NCI-H510A (cell line): ENCODE measurements around the gene BTBD8.
A peak's percentile ranks its signal among the peaks of the same experiment; 100 is the strongest.
"Not testable (repeated sequence)": the region's sequence is repeated elsewhere in the genome, so short reads cannot be mapped to it uniquely, and the experiment has no call there.

Experiments used
- DNase-seq: peaks from one replicate; lab custom pipeline; 2025; lab: John Stamatoyannopoulos, UW

Gene BTBD8

DNA sequence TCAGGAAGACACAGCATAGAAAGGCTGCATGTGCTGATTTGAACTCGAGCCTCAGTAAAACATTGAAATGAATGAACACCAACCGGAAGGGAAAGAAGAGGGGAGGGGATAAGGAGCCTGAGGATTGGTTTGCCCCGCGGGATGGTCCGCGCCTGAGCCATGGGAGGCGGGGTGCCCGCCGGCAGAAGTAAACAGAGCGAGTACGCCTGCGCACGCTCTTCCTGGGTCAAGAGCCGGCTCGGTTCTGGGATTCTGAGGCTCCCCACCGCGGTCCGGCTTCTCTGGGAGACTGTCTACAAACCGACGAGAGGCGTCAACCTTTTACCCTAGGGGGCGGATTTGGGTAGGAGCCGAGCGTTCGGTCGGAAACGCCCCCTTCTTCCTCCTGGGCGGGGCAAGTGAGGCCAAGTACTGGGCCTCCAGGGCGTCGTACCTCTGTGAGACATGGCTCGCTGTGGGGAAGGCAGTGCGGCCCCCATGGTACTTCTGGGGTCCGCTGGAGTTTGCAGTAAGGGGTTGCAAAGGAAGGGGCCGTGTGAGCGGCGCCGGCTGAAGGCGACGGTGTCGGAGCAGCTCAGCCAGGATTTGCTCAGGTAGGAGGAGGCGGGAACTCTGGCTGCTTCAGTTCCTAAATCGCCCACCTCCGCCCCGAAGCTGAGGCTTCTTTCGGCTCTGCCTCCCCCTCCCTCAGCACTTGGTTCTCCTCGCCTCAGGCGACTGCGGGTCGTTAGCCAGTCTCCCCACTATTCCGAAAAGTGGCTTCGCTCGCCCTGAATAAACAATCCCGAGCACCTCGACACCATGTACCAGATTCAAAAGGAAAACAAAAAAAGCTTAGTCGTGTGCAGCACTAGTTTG is at the start of gene BTBD8:
BTBD8 (plus strand) TSS at position 218 of the 858 bp plus-strand sequence; CDS start at position 445, 227 bp downstream.
- DNase-seq, result peak; percentile 92

- DNase-seq, result peak; percentile 18
Observed at GRCh38 chr1:92030656-92031107, 49.5 kb upstream of the BTBD8 start.

- DNase-seq, result no peak
Observed at GRCh38 chr1:92031281-92032110, 48.6 kb upstream of the BTBD8 start.

- no peak for DNase-seq
Observed at GRCh38 chr1:92037400-92037799, 42.7 kb upstream of the BTBD8 start.

GRCh38 chr1:92038695-92039346 is 41.3 kb upstream of the BTBD8 start:
- no peak for DNase-seq

DNA sequence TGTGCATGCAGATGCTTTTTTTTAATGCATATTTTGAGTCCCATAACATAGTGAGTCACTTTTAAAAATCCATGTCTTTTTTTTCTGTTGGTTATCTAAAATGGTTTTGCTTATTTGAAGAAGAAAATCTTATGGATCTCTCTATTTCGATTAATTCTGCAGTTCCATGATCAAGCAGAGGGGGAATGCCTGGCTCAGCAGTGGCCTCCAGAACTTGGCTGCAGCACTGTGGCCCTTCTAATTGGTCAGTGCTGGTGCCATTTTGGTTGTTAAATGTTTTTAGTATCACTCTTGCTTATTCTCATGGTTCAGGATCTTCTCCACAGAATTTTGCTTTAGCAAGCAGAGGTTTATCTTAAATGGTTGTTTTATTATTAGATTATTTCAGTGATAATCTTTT is 39.2 kb upstream of the BTBD8 start:
- no peak for DNase-seq

GRCh38 chr1:92043621-92044020 is 36.5 kb upstream of the BTBD8 start:
- no peak for DNase-seq

- DNase-seq, result no peak
Observed at GRCh38 chr1:92045766-92046495, 34.2 kb upstream of the BTBD8 start.

DNA sequence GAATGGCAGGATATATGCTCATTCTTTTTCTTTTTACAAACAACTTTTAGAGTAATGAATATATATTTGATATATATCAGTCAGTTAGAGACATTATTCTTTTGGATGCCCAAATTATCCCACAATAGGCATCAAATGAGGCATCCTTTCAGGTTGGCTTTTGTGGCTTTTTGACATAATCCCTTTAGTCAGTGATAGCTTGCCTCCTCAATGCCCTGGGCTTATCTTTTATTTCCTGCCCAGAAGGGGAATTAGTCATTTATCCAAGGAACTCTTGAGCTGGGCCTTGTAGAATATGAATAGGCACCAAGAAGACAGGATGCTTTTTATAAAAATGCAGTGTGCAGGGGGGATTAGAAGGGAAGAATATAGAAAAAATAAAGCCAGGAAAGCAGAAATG is 28.2 kb upstream of the BTBD8 start:
- no peak for DNase-seq

GRCh38 chr1:92065042-92065441 is 15.1 kb upstream of the BTBD8 start:
- no peak for DNase-seq

DNA sequence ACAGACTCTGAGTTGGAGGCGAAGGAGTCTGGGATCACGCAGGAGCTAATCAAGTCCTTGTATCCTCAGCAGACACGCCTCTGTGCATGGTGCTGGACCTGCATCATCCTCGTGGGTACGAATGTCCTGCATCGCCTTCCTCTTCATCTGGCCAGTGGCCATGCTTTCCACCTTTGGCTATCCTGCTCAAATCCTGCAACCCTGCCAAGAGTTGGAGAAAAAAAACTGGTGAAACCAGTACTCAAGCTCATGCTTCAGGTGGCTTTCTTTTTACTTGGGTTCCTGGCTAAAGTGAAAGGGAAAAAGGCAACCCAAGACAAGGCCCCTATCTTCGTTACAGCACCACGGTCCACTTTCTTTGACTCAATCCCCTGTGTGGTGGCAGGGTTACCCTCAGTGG is 13.8 kb upstream of the BTBD8 start:
- DNase-seq, result no peak

GRCh38 chr1:92070892-92071291 is 9.3 kb upstream of the BTBD8 start:
- no peak for DNase-seq

GRCh38 chr1:92074446-92074845 is 5.7 kb upstream of the BTBD8 start:
- not testable (repeated sequence) for DNase-seq

DNA sequence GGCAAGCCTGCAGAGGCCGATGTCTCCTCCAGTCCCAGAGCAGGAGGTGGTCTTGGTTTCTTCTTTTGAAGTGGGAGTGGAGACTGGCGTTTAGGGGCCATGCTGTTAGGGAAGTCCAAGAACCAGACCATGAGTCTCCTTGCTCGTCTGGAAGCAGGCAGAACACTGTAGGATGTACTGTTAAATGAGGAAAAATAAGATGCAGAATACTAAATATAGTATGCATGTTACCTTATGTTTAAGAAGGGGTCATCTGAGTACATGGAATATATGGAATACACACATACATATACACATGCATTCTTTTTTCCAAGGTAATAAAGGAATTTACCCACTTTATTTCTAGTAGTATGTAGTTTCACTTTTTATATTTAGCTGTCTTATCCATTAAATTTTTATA is 4.8 kb upstream of the BTBD8 start, which contains the start of gene SETSIP:
SETSIP (minus strand) TSS at position 101 of the 400 bp plus-strand sequence; CDS start at position 101, 0 bp downstream.
- no peak for DNase-seq

DNA sequence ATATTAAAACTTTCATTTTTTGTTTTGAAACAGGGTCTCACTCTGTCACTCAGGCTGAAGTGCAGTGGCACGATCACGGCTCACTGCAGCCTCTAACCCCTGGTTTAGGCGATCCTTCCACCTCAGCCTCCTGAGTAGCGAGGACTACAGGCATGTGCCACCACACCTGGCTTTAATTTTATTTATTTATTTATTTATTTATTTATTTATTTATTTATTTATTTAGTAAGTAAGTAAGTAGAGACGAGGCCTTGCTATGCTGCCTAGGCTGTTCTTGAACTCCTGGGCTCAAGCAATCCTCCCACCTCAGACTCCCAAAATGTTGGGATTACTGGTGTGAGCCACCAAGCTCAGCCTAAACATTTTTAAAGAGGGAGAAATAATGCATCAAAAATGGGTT is 3.8 kb upstream of the BTBD8 start:
- no peak for DNase-seq

GRCh38 chr1:92078077-92078476 is 2.1 kb upstream of the BTBD8 start:
- DNase-seq, result not testable (repeated sequence)

GRCh38 chr1:92079441-92079840 is 704 bp upstream of the BTBD8 start:
- no peak for DNase-seq

DNA sequence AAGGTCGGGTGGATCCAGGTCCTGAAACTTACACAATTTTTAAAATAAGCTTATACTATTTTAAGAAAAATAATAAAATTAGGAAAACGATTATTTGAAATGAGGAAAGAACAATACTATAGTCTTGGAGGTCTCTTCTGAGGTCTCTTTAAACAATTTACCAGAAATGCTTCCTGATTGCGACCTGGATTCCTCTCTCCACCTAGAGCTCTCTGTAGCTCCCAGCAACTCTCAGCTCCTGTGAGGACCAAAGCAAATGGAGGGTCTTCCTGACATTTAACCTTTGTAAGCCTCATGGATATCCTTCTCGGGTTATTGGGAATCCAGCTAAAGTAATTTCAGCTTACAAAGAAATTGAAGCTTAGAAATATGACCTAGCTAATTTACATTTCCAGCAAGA is 886 bp downstream of the BTBD8 start:
- DNase-seq, result no peak

GRCh38 chr1:92084651-92085050 is 4.5 kb downstream of the BTBD8 start:
- no peak for DNase-seq

DNA sequence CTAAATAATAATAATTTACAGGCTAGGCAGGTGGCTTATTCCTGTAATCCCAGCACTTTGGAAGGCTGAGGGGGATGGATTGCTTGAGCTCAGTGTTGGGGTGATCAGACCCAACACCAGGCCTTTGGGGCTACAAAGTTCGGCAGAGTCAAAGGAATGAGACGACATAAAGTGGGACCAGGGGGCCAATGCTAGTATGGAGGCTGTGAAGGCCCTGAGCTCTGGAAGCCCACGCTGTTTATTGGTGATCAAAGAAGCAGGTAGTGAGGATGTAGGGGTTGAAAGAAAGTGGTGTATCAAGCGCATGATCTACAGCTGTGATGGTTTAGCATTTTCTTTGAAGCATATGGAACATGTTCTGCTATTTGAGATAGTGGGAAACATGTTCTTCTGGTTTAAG is 5.6 kb downstream of the BTBD8 start:
- no peak for DNase-seq

DNA sequence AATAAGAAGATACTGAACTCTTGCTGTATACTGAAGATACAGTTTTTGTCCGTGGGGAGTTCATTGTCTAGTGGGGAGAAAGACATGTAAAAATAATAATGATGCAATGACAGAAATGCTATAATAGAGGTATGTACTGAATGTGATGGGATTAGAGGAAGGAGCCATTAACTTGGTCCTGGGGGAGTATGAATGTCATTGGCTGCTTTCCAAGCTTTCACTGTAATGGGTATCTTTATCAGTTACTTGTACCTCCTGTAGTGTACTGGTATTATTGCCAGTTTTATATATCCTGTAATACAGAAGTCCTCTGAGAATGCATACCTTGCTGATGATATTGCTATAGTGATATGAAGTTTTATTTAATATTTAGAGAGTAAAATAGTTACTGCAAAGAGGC is 7.4 kb downstream of the BTBD8 start:
- no peak for DNase-seq

GRCh38 chr1:92091625-92092024 is 11.5 kb downstream of the BTBD8 start:
- DNase-seq, result no peak
